Ramos (cell line): ENCODE measurements around the gene IRX2.

ENCODE experiments used
- in situ Hi-C: fragments of 300-500 bp; cut with MboI; formaldehyde crosslinking; loops from one replicate; pipeline ENCODE4 v1.14.3; 2022; ENCODE audit warnings: low sequenced_read_pairs; ENCODE audit not compliant: unreplicated experiment

Gene IRX2

GRCh38 chr5:2721385-2722138, 29.9 kb downstream of the IRX2 start:
- in situ Hi-C loops: no loop called here

GRCh38 chr5:2719332-2719731, 32.1 kb downstream of the IRX2 start:
- in situ Hi-C loops: no loop called here

- in situ Hi-C loops: no loop called here
These were observed 33.4 kb downstream of the IRX2 start for GRCh38 chr5:2718115-2718514.

GRCh38 chr5:2715856-2716255, 35.6 kb downstream of the IRX2 start:
- in situ Hi-C loops: no loop called here

GRCh38 chr5:2714805-2715204, 36.7 kb downstream of the IRX2 start:
- in situ Hi-C loops: no loop called here

- in situ Hi-C loops: no loop called here
These were observed 37.5 kb downstream of the IRX2 start for GRCh38 chr5:2714026-2714425.

GRCh38 chr5:2711446-2712425, 39.7 kb downstream of the IRX2 start:
- in situ Hi-C loops: no loop called here

- in situ Hi-C loops: no loop called here
These were observed 40.6 kb downstream of the IRX2 start for GRCh38 chr5:2710910-2711309.

GRCh38 chr5:2709976-2710689, 41.3 kb downstream of the IRX2 start:
- in situ Hi-C loops: no loop called here

GRCh38 chr5:2708751-2709150, 42.7 kb downstream of the IRX2 start:
- in situ Hi-C loops: no loop called here

GRCh38 chr5:2708132-2708531, 43.3 kb downstream of the IRX2 start:
- in situ Hi-C loops: no loop called here

GRCh38 chr5:2705861-2706260, 45.6 kb downstream of the IRX2 start:
- in situ Hi-C loops: no loop called here

- in situ Hi-C loops: no loop called here
These were observed 46.5 kb downstream of the IRX2 start for GRCh38 chr5:2704806-2705645.

GRCh38 chr5:2704111-2704510, 47.4 kb downstream of the IRX2 start:
- in situ Hi-C loops: no loop called here

- in situ Hi-C loops: no loop called here
These were observed 47.9 kb downstream of the IRX2 start for GRCh38 chr5:2703615-2704014.

GRCh38 chr5:2703041-2703440, 48.4 kb downstream of the IRX2 start:
- in situ Hi-C loops: no loop called here

- in situ Hi-C loops: no loop called here
These were observed 49.2 kb downstream of the IRX2 start for GRCh38 chr5:2702096-2702879.

- in situ Hi-C loops: no loop called here
These were observed 49.9 kb downstream of the IRX2 start for GRCh38 chr5:2701592-2701991.

- in situ Hi-C loops: no loop called here
These were observed 50.6 kb downstream of the IRX2 start for GRCh38 chr5:2700876-2701275.
